HG02938 (cell line): Measurements from ENCODE around the gene TCEA2.

Experiments
- ATAC-seq: cut with Tn5 transposase; IDR thresholded peaks from one replicate; pipeline ENCODE4 v1.9.1; 2021; ENCODE audit warnings: mild to moderate bottlenecking, moderate library complexity; ENCODE audit not compliant: unreplicated experiment

TCEA2 gene

DNA sequence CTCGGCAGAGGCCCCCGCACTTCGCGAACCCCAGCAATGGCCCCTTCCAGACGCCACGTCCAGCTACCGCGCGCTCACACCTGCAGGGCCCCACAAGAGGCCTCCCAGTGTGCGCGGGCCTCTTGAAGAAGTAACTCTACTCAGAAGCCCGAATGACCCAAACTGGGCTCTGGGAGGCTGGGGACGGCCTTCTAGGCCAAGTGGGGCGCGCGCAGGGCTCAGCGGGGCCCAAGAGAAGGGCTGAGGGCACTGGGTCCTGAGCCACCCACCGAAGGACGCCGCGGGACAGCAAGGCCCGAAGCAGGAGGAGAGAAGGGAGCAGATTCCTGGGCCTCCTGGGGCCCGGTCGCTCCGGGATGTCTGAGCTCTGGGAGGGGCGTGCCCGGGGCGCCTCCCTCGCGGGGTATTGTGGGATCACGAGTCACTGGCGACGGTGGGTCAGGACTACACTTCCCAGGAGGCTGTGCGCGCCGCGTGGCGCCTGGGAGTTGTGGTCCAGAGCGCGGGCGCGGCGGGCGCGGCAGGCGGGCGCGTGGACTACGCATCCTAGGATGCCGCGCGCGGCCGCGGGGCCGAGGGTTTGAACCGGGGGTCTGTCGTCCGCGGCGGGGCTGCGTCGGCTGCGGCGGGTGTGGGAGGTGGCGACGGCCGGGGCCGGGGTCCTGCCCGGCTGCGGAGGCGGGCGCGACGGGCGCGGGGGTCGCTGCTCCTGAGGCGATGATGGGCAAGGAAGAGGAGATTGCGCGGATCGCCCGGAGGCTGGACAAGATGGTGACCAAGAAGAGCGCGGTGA is at the start of gene TCEA2:
TSS of gene TCEA2 (plus strand) at position 603 of the 793 bp plus-strand sequence. CDS start at position 718, 115 bp downstream.
- ATAC-seq, result peak; percentile 74

DNA sequence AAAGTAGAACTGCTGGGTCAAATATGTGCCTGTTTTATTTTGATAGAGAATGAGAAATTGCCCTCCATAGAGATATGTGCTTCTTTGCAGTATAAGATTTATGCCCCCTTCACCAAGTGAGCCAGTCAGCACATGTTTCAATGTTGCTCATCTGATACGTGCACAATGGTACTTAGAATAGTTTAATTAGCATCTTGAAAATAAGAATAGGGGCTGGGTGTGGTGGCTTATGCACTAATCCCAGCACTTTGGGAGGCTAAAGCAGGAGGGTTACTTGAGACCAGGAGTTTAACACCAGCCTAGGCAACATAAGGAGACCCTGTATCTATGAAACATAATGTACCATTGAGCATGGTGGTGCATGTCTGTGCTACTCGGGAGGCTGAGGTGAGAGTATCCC is 47.4 kb upstream of the TCEA2 start:
- ATAC-seq, result no peak

DNA sequence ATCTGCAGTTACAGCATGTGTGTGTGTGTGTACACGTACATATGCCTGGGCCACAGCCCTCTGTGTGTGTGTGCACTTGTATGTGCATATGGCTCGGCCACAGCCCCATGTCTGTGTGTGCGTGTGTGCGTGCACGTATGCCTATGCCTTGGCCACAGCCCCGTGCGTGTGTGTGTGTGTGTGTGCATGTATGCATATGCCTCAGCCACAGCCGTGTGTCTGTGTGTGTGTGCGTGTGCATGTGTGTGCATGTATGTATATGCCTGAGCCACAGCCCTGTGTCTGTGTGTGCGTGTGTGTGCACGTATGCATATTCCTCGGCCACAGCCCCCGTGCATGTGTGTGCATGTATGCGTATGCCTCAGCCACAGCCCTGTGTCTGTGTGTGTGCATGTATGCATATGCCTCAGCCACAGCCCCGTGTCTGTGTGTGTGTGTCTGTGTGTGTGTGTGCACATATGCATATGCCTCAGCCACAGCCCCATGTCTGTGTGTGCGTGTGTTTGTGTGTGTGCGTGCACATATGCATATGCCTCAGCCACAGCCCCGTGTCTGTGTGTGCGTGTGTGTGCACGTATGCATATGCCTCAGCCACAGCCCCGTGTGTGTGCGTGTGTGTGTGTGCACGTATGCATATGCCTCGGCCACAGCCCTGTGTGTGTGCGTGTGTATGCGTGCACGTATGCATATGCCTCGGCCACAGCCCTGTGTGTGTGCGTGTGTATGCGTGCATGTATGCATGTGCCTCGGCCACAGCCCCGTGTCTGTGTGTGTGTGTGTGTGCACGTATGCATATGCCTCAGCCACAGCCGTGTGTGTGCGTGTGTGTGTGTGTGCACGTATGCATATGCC is 41.6 kb upstream of the TCEA2 start:
- ATAC-seq, result no peak

DNA sequence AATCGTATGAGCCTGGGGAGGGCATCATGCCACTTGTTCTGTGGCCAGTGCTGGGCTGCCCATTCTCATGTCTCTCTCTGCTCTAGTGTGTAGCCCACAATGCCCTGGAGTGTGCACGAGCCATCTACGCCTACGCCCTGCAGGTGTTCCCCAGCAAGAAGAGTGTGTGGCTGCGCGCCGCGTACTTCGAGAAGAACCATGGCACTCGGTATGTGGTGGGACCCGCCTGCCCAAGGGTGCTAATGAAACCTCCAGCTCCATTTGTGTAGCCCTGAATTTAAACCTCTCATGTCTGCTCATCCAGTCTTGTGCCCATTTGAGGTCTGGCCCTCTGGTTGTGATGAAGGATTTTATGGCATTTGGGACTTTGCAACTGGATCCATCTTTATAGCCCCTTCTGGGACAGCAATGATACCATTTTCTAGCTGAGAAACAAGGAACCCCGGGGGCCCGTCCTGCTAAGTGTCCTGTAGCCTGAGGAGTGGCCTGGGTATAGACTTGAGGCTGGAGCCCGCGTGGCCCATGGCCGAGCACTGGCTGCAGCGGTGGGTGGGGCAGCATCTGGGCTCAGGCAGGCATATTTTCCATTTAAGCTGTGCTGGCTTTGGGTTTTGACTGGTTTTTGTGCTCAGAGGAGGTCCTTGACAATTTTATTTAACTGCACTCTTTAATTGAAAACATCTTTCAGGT is 40.2 kb upstream of the TCEA2 start:
- no peak for ATAC-seq

DNA sequence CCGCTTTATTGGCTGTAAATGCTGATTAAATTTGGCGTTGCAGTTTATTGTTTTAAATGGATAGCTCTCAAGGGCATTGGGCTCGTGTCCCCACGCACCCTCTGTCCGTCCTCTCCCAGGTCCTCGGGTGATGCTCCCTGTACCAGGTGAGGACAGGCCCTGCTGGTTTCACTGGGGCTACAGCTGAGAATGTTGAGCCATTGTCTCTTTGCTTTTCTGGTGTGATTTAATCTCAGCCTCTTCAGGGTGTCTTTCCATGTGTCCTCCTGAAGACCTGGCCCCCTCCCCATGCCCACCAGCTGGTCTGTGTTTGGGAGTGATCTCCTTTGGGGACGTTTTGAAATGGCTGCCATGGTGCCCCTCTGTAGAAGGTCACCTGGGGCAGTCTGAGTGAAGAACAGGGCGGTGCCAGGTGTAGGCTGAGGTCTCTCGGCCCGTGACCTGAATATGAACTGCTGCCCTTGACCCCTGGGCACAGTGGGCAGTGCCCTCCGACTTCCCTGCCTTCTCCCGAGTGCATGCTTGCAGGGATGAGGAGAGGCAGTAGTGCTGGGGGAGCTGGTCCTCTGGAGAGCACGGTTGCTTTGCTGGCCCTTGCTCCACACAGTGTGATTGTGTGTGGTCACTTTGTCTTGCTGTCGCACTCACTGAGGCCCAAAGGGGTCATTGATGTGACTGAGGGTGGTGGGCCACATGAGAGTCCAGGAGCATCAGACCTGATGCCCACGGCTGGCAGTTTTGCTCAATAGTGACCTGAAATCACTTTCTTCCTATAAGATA is 39.4 kb upstream of the TCEA2 start:
- ATAC-seq, result no peak

DNA sequence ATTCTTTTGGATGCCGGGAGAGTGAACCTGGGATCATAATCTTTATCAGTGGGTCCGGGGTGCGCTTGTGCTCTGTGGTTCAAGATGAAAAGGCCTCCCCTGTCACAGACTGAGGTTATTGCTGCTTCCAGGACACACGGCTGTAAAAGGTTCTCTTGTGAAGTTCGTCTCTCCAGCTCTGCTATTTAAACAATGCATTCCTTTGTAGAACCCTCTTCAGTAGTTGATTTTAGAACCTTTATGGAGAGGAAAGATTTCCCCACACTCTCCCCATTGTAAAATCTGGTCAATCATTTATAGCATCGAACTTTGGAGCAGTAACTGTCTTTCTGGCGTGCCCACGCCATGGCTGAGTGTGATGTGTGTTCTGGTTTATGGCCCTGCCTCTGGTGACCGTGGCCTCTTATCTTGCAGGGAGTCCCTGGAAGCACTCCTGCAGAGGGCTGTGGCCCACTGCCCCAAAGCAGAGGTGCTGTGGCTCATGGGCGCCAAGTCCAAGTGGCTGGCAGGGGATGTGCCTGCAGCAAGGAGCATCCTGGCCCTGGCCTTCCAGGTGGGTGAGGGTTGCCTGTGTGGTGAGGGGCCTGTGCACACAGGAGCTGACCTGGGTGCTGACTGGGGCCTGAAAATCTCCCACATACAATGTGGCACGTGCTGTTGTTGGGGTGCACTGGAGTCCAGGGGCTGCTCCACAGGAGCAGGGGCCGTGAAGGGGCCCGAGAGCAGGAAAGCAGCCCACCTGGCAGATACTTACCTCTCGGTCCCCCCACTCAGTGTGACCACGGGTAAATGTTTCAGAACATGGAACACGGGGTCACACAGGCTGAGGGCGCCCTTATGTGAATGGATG is 38.6 kb upstream of the TCEA2 start:
- no peak for ATAC-seq

DNA sequence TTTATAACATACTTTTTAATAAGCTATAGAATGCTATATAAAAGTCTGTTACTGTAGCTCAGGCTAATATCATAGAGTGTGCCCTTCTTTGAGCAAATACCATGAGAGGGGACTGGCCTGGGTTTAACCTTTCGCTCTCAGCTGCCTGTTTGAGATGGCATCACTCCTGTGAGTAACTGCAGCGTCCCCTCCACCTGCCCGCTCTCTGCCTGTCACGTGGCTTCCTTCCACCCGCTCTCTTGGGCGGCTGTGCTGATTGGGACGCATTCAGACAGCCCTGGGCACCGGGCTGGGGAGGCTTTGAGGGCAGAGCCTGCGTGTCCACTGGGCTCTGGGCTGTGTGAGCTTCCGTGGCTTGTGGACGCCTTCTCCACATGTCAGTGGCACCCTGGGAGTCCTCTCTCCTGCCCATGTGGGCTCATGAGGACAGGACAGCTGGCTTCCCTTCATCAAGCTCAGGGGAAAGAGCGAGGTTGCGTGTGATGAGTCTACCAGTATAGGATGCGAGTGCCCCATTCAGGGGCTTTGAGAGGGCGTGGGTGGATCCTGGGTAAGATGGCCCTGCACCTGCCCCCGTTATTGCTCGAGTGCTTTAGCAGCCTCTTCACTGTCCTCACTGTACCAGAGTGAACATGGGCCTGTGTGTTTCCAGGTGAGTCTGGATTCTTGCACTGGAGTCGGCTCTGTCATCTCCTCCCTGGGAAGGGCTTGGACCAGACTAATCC is 37.7 kb upstream of the TCEA2 start:
- ATAC-seq, result no peak

DNA sequence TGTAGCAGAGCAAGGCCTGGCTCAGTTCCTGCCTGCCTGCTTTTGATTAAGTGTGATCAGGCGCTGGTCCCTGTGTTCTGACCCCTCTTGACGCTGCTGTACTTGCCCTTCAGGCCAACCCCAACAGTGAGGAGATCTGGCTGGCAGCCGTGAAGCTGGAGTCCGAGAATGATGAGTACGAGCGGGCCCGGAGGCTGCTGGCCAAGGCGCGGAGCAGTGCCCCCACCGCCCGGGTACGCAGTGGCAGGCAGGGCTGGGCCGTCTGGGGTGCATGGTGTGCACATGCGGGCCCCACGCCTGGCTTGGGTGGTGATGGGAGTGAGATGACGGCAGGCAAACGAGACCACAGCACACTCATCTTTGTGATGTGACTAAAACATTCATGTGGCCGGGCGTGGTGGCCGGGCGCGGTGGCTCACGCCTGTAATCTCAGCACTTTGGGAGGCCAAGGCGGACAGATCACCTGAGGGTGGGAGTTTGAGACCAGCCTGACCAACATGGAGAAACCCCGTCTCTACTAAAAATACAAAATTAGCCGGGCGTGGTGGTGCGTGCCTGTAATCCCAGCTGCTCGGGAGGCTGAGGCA is 37.1 kb upstream of the TCEA2 start:
- ATAC-seq, result no peak

DNA sequence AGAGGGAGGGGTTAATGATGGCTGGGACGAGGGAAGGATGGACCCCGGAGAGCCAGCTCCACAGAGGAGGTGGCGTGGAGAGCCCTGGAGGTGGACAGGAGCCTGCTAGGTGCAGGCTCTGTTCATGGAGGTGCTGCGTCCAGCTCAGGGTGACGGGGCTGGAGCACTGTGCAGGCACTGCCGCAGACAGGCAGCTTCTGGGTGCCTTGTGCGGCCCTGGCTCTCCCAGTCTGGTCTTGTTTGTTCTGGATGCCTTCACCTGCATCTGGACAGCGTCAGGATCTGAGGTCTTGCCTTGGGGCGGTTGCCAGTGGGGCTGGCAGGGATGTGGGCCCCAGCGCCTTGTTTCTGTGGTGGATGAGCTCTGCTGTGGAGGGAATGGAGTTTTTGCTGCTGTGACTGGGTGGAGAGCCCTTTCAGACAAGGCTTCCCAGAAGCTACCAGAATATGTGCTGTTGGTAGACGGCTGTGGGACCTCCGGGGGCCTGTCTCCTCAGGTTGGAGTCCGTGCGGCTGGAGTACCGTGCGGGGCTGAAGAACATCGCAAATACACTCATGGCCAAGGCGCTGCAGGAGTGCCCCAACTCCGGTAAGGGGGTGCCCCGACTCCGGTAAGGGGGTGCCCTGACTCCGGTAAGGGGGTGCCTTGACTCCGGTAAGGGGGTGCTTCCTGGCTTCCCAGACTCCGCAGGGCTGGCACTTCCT is 34.9 kb upstream of the TCEA2 start:
- no peak for ATAC-seq

DNA sequence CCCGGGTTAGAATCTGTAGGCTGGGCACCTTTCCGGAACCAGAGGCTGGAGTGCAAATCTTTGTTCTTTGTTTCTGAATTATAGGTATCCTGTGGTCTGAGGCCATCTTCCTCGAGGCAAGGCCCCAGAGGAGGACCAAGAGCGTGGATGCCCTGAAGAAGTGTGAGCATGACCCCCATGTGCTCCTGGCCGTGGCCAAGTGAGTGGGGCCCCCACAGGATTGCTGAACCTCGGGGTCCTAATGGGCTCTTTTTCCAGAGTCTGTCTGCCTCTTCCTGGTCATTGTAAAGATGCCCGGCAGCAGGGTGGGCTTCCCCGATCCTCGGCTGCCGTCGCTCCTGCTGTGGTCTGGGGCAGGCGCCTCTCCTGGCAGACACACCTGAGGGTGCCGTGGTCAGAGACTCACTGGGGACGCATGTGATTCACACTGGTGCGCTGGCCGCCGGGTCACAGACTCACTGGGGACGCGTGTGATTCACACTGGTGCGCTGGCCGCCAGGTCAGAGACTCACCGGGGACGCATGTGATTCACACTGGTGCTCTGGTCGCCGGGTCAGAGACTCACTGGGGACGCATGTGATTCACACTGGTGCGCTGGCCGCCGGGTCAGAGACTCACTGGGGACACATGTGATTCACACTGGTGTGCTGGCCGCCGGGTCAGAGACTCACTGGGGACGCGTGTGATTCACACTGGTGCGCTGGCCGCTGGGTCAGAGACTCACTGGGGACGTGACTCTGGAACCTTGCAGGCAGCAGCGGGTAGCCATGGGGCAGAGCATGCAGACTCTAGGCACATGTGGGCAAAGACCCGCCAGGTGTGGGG is 33.5 kb upstream of the TCEA2 start:
- ATAC-seq, result no peak

DNA sequence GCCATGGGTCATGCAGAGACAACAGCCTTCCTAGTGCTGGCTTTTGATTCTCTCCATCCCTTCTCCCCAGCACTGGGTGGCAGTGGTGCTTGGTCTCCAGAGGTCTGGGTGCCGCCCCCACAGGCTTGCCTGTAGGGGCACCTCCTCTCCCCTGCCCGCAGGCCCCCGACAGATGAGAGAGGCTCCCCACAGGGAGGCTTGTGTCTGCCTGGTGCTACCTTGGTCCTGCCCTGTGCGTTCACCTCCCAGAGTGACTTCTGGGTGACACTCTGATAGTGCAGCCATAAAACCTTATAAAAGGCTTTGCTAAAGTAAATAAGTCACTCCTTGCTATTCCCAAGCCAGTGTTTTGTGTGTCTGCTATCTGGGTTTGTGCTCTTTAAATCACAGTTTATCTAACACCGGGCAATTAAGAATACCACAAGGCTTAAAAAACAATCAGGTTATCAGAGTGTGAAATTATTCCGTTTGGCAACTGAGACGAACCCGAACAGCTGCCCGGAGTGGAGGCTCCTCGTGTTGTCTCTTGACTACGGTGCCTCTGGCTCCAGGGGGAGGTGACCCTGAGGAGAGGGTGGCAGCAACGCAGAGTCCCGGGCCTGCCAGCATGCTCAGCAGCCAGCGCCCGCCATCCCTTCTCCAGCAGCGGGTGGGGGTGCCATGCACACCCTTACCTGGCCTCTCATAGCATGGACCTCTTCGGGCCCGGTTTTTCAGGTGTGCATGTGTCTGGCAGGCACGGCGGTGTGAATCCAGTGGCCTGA is 32.4 kb upstream of the TCEA2 start:
- no peak for ATAC-seq

DNA sequence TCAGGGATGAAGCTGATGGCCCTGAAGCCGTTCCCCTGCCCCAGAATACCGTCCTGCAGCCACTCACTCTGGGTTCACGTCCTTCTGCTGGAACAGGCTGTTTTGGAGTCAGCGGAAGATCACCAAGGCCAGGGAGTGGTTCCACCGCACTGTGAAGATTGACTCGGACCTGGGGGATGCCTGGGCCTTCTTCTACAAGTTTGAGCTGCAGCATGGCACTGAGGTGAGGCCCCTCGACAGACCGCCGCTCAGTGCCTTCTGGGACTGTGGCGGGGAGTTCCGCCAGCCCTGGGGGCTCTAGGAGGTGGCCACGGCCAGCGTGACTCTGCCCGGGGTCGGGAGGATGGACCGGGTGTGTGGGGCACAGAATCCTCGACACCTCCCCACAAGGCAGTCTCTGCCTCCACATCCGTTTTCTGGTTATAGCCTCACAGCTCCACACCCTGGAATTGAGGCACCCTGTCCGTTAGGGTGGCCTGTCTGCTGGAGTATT is 31.1 kb upstream of the TCEA2 start:
- ATAC-seq, result no peak

DNA sequence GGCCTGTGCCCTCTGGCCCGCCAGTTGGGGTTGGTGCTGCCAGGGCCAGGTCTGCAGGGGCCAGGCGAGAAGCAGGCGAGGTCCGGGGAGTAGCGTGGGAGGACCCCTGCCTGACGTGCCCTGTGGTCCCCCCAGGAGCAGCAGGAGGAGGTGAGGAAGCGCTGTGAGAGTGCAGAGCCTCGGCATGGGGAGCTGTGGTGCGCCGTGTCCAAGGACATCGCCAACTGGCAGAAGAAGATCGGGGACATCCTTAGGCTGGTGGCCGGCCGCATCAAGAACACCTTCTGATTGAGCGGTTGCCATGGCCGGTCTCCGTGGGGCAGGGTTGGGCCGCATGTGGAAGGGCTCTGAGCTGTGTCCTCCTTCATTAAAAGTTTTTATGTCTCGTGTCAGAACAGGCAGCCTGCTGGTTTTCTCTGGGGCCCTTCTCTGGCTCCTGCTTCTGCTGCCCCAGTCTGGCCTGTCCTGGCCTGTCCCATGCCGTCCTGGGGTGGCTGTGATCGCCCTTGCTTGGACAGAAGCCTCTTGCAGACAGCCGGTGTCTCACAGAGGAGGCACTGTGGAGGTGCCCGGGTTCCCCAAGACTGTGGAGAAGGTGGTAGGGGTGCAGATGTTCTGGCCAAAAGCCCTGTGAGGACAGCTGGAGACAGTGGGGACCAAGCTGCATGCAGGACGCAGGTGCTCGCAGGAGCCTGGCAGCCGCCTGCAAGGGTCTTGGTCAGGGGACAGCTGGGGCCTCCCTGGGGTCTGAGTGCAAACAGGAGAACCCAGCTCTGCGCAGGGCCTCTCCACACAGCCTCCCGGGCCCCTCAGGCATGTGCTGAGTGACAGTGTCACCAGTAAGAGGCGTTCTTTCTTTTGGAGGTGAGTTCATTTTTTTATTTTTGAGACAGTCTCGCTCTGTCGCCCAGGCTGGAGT is 30.0 kb upstream of the TCEA2 start:
- no peak for ATAC-seq

DNA sequence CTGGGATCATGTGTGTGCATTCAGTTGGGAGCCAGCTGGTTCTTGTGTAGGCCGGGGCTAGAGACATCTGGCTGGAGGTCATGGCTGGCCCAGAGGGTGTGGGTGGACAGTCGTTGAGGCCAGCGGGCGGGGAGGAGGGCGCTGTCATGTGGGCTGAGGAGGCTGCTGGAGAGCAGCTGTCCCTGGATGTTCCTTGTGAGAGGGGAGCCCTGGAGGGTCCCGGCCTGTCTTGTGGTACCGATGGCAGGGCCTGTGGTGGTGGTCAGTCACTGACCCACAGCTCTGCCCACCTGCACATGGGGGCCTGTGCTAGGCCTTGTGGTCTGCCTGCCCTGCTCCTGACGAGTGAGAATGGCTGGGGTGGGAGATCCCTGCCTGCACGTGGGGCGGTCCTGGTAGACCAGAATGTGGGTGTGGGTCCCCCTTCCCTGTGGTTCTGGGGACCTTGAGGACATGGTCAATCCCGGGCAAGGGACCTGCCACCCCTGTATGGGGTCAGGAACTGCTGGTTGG is 29.0 kb upstream of the TCEA2 start:
- no peak for ATAC-seq
